GM12878 (cell line): Measurements from ENCODE around the gene CTCFL. TPM values are rescaled to one million over a fixed set of nuclear protein-coding genes. Genes with fewer than 3 reads are reported as not detected.

Source experiments
- ATAC-seq: fragments of 200-7000 bp; cut with Tn5 transposase; 3 replicates; pipeline ENCODE4 v1.9.1; 2020; ENCODE audit warnings: mild to moderate bottlenecking, moderate library complexity
- BruUV-seq: library from RNA; stranded (reverse); fragments of 400-500 nt; replicated peaks from 2 replicates; lab custom pipeline; 2021; lab: Mats Ljungman, UMichigan
- CTCF ChIA-PET: fragments of 300-600 bp; sonication (Branson Sonifier 250); formaldehyde crosslinking; extraction: SDS; loops from one replicate; lab custom pipeline; 2021; ENCODE audit warnings: inconsistent platforms; lab: Yijun Ruan, JAX
- POLR2A ChIA-PET: fragments of 350-600 bp; formaldehyde crosslinking; extraction: SDS; loops from one replicate; lab custom pipeline; 2021; ENCODE audit warnings: inconsistent platforms; lab: Charles Lee
- RAD21 ChIA-PET: fragments of 300-600 bp; sonication (Branson Sonifier 250); formaldehyde crosslinking; loops from one replicate; lab custom pipeline; 2023; ENCODE audit warnings: antibody characterized with exemption; ENCODE audit not compliant: unreplicated experiment; lab: Charles Lee
- SMC1A ChIA-PET: fragments of 300-600 bp; sonication (Branson Sonifier 250); formaldehyde crosslinking; loops from one replicate; lab custom pipeline; 2023; ENCODE audit not compliant: unreplicated experiment, uncharacterized antibody; lab: Charles Lee
- DNase-seq: peaks from one replicate; pipeline ENCODE4 v3.0.0-alpha.2; 2011; ENCODE audit warnings: low read depth, low spot score
- FAIRE-seq: peaks from 3 replicates; lab custom pipeline; 2011; peaks lifted over from hg19 to GRCh38; lab: Jason Lieb, UNC
- H2AFZ ChIP-seq: 2 replicates; pipeline ENCODE4 v1.6.0; 2011; ENCODE audit warnings: low read depth, low read length, control low read depth; ENCODE audit not compliant: control insufficient read depth
- H3K27ac ChIP-seq: 2 replicates; pipeline ENCODE4 v1.5.1; 2011; ENCODE audit warnings: control low read depth; ENCODE audit not compliant: control insufficient read depth, insufficient read depth
- H3K27me3 ChIP-seq, 2 experiments: replicated peaks in 1 of 2; 2 replicates each; pipeline versions ENCODE4 v1.6.0 to v1.6.1; 2011; ENCODE audit warnings: low read length in 1 of 2; ENCODE audit not compliant: control insufficient read depth in 2 of 2, insufficient read depth in 2 of 2
- H3K36me3 ChIP-seq, 2 experiments: 2 replicates each; pipeline ENCODE4 v1.5.1; 2011; ENCODE audit warnings: low read length in 1 of 2; ENCODE audit not compliant: control insufficient read depth in 2 of 2, insufficient read depth in 2 of 2
- H3K4me1 ChIP-seq: 2 replicates; pipeline ENCODE4 v1.6.1; 2011; ENCODE audit warnings: mild to moderate bottlenecking, low read length, moderate library complexity, mixed read lengths; ENCODE audit not compliant: control insufficient read depth, insufficient read depth
- H3K4me2 ChIP-seq: 2 replicates; pipeline ENCODE4 v1.6.0; 2011; ENCODE audit warnings: control low read depth; ENCODE audit not compliant: control insufficient read depth, insufficient read depth
- H3K4me3 ChIP-seq: fragments of 200-600 bp; sonication (generic); 2 replicates; pipeline ENCODE4 v1.5.1; 2016
- H3K79me2 ChIP-seq: 2 replicates; pipeline ENCODE4 v1.6.0; 2011; ENCODE audit warnings: low read length; ENCODE audit not compliant: control insufficient read depth, insufficient read depth
- H3K9ac ChIP-seq: 2 replicates; pipeline ENCODE4 v1.8.0; 2011; ENCODE audit warnings: low read length, control low read depth, mixed read lengths; ENCODE audit not compliant: control insufficient read depth, insufficient read depth
- H3K9me3 ChIP-seq: replicated peaks from 3 replicates; pipeline ENCODE4 v1.5.1; 2011; ENCODE audit warnings: mild to moderate bottlenecking, low read length; ENCODE audit not compliant: control insufficient read depth, insufficient read depth
- H4K20me1 ChIP-seq: 2 replicates; pipeline ENCODE4 v1.6.0; 2011; ENCODE audit not compliant: control insufficient read depth, insufficient read depth
- IKZF1 ChIP-seq: fragments of 450-650 bp; conservative IDR thresholded peaks from 2 replicates; pipeline ENCODE4 v1.6.1; 2017; ENCODE audit warnings: antibody characterized with exemption, mild to moderate bottlenecking
- NFIC ChIP-seq: IDR thresholded peaks from 2 replicates; pipeline ENCODE4 v1.6.1; 2012; ENCODE audit warnings: low read depth, mild to moderate bottlenecking, inconsistent platforms, low read length, moderate library complexity
- RAD51 ChIP-seq: fragments of 450-650 bp; IDR thresholded peaks from 2 replicates; pipeline ENCODE4 v1.6.1; 2016; ENCODE audit warnings: moderate library complexity, mild to moderate bottlenecking, inconsistent platforms
- SP1 ChIP-seq: IDR thresholded peaks from one replicate; pipeline ENCODE4 v1.6.1; 2011; ENCODE audit warnings: low read depth, low read length
- TCF12 ChIP-seq: IDR thresholded peaks from 2 replicates; pipeline ENCODE4 v1.6.1; 2011; ENCODE audit warnings: low read depth, mild to moderate bottlenecking, low read length
- WGBS: methylation state at CpG from one replicate; pipeline ENCODE4 v1.1.6; 2016; ENCODE audit warnings: low lambda C conversion rate; ENCODE audit not compliant: insufficient replicate concordance, insufficient coverage; ENCODE audit errors: missing lambda C conversion rate; 5-methylcytosine and 5-hydroxymethylcytosine counted together
- in situ Hi-C: fragments of 300-500 bp; cut with MboI; formaldehyde crosslinking; loops from 9 replicates; pipeline ENCODE4 v1.14.3; 2018; ENCODE audit warnings: mixed read lengths
- intact Hi-C: fragments of 100-400 bp; cut with micrococcal nuclease; formaldehyde crosslinking; loops from one replicate; pipeline ENCODE4 v1.14.2; 2022; ENCODE audit not compliant: unreplicated experiment
- polyA plus RNA-seq, 11 experiments: library from polyadenylated mRNA; depleted of rRNA in 4 of 11; unstranded in 6 of 11; stranded (reverse) in 5 of 11; fragments of >200 nt; fragmentation: Nextera tagmentation in 4 of 11; fragmentation: Illumina TruSeq in 1 of 11; extraction: Ambion mirVana in 4 of 11; extraction: Trizol in 1 of 11; gene quantifications; 1 replicate in 1 of 11; 2 replicates in 10 of 11; pipeline versions ENCODE4 v1.2.1 to v1.2.3, GENCODE V29; 2011 to 2016; ENCODE audit warnings: inconsistent platforms in 2 of 11, missing spikeins in 2 of 11, low read depth in 1 of 11
- total RNA-seq, 4 experiments: library from RNA; depleted of rRNA in 3 of 4; stranded (reverse); fragments of >200 nt in 3 of 4; fragmentation: Illumina TruSeq in 1 of 4; extraction: Trizol in 1 of 4; gene quantifications; 2 replicates each; pipeline versions ENCODE4 v1.2.1 to v1.2.3, GENCODE V29; 2013 to 2021
- TF ChIP-seq, protein P1 (sequence below): fragments of 450-650 bp; formaldehyde crosslinking; IDR thresholded peaks from 2 replicates; pipeline ENCODE4 v1.4.0; 2020; ENCODE audit warnings: mild to moderate bottlenecking, moderate library complexity
- TF ChIP-seq, protein P2 (sequence below): fragments of 150-350 bp; IDR thresholded peaks from 2 replicates; pipeline ENCODE4 v1.6.1; 2014; ENCODE audit warnings: mild to moderate bottlenecking, low read depth, low read length

The CTCFL gene
- total and polyA plus RNA-seq, 10 of the 15 experiments (the other 5 are each of a cell fraction or from before 2014, with no cell fraction given), result 0.06 to 0.20 (median 0.11) TPM; not detected in 4

DNA sequence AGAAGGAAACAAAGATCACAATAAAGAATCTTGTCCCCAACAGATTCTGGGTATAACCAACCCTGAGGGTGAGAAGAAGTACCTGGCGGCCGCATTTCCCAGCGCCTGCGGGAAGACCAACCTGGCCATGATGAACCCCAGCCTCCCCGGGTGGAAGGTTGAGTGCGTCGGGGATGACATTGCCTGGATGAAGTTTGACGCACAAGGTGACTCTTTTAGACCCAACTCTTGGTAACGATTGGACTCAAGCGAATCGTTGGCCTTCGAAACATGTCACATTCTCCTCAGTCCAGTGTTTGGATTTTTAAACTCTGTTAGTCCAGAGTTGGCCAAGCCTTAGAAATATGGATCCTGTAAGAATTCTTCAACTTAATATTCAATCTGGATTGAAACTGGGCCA is 38.6 kb upstream of the CTCFL start:
- Histone ChIP-seq H3K4me3 (no peak overlapping the region), H2AFZ (no peak overlapping the region), H3K79me2 (no peaks in the 10 kb centered on the region), H3K4me1 (no peaks in the 10 kb centered on the region), H3K27me3 (peaks cover 2 to 7% of the 10 kb centered on the region in 2 experiments; a peak in 3 of 4 replicates), H3K4me2 (no peak overlapping the region), H3K9ac (no peak overlapping the region)
- 86% methylated on average over 12 of the region's 12 CpGs for WGBS
- FAIRE-seq, result no peak
- SMC1A ChIA-PET, result no interaction called here
- RAD21 ChIA-PET, result no interaction called here
- POLR2A ChIA-PET, result no interaction called here
- CTCF ChIA-PET, result no interaction called here
- TF ChIP-seq TCF12 (no peak), IKZF1 (no peak), NFIC (no peak), SP1 (no peak), RAD51 (no peak)
- TF ChIP-seq, protein P1, sequence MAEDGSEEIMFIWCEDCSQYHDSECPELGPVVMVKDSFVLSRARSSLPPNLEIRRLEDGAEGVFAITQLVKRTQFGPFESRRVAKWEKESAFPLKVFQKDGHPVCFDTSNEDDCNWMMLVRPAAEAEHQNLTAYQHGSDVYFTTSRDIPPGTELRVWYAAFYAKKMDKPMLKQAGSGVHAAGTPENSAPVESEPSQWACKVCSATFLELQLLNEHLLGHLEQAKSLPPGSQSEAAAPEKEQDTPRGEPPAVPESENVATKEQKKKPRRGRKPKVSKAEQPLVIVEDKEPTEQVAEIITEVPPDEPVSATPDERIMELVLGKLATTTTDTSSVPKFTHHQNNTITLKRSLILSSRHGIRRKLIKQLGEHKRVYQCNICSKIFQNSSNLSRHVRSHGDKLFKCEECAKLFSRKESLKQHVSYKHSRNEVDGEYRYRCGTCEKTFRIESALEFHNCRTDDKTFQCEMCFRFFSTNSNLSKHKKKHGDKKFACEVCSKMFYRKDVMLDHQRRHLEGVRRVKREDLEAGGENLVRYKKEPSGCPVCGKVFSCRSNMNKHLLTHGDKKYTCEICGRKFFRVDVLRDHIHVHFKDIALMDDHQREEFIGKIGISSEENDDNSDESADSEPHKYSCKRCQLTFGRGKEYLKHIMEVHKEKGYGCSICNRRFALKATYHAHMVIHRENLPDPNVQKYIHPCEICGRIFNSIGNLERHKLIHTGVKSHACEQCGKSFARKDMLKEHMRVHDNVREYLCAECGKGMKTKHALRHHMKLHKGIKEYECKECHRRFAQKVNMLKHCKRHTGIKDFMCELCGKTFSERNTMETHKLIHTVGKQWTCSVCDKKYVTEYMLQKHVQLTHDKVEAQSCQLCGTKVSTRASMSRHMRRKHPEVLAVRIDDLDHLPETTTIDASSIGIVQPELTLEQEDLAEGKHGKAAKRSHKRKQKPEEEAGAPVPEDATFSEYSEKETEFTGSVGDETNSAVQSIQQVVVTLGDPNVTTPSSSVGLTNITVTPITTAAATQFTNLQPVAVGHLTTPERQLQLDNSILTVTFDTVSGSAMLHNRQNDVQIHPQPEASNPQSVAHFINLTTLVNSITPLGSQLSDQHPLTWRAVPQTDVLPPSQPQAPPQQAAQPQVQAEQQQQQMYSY (CRISPR knock-in tag), result no peak
- TF ChIP-seq, protein P2, sequence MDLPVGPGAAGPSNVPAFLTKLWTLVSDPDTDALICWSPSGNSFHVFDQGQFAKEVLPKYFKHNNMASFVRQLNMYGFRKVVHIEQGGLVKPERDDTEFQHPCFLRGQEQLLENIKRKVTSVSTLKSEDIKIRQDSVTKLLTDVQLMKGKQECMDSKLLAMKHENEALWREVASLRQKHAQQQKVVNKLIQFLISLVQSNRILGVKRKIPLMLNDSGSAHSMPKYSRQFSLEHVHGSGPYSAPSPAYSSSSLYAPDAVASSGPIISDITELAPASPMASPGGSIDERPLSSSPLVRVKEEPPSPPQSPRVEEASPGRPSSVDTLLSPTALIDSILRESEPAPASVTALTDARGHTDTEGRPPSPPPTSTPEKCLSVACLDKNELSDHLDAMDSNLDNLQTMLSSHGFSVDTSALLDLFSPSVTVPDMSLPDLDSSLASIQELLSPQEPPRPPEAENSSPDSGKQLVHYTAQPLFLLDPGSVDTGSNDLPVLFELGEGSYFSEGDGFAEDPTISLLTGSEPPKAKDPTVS, result no peak
- TF ChIP-seq, all 136 proteins: peak for 0
- Histone ChIP-seq H4K20me1 (no peaks in the 10 kb centered on the region; the same call in 1 of the 2 replicates), H3K9me3 (no peaks in the 10 kb centered on the region), H3K27ac (no peak overlapping the region), H3K36me3 (no peaks in the 10 kb centered on the region)
- ATAC-seq, result no peak
- in situ Hi-C loops (no loop called here), intact Hi-C loops (no loop called here)
- DNase-seq, result no peak
- no TSS peak for BruUV-seq
